DMS153 treated with DMSO at 0.1 percent for 48 hours (cell line): ENCODE measurements around the gene SH3GL2.

Experiments
- DNase-seq: peaks from one replicate; lab custom pipeline; 2025; ENCODE audit not compliant: unreplicated experiment; lab: John Stamatoyannopoulos, UW

SH3GL2 gene

DNA sequence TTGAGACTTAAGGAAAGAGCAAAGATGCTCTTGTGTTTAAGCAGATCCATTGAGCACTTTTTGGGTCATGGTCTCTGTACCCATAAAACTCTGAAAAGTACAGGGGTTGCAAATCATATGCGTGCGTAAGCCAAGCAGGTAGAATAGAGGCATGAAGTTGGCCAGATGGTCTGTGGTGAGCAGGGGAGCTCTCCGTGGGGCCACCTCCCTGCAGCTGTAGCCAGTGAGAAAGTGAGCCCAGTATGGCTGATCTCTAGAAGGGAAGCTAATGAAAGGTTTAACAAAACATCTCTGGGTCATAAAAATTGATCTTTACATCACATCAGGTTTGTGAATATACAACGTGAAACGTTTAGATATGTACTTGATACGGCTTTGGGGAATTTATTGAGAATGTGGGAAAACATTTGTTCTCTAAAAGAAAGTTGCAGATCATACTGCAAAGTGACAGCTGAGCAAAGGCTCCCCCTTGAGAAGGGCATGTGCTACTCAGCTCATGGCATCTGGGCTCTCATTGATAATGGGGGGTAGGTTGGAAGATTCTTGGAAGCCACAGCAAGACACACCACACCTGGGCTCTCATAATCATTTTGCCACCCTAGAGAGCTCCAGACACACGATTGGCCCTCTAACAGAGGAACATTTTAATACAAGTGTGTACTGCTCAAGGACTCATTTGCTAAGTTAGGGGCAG is 30.6 kb downstream of the SH3GL2 start:
- DNase-seq = no peak

DNA sequence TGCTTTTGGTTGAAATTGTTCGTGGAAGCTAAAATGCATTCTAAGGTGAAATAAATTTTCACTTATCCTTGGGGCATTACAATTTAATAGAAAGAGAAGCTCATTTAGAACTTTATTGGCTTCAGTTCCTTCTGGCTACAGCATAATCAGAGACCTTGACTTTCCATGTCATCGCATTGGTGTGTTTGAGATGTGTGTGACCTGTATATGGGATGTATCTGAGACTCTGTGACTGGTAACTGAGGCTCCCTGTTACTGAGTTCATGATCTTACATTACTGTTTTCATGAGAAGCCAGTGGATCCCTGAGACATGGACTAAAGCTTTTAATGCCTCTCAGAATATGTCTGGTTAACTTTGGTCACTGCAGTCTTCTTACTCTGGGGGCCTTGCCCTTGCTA is 32.5 kb downstream of the SH3GL2 start:
- DNase-seq = no peak

DNA sequence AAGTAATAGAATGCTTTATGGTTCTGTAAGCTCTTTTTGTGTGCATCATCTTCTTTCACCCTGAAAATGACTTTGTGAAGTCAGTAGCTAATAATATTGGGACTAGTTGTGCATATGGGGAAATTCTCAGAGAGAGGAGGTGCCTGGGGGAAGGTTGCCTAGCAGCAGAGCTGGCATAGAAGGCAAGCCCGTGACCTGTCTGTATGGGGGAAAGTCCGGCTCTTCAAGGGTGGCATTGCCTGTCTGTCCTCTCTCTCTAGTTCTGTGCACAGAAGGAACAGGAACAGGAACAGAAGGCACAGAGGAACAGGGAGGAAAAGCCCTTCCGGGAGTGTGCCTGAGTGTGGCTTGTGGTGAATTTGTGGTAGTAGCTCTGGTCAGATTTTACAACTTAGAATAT is 33.1 kb downstream of the SH3GL2 start:
- no peak for DNase-seq

DNA sequence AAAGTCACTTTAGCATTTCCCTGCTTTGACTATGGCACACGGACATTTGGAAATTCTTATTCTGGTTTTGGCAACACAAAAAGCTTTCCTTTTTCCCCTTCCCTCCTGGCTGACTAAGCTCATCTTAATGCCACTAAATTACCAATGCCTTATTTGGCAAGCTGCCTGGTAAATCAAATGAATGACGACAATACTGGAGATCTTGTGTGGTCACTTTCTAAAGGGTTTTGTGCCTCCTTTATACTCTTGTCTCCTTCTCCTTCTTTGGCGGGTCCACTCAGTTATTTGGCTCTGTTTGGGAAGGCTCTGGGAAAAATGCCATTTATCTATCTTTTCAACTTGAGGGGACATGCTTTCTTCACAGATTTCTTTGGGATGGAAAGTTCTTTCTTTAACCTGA is 34.9 kb downstream of the SH3GL2 start:
- peak; percentile 21 for DNase-seq

DNA sequence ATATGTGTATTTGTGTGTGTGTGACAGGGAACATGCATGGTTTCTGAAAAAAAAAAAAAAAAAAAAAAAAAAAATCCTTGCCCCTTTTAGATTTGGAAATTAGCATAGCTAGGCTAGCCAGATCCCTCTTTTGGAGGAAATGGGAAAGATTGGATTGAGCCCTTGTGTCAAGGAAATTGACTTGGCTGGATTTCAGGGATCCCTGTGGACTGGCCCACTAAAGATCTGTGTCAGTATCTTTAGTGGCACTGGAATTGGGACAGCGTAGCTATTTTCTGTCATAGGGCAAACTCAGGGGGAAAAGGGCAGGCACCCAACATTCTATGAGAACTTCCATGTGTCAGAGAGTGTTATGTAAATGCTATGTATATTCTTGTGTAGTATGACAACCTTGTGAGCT is 35.4 kb downstream of the SH3GL2 start:
- no peak for DNase-seq

DNA sequence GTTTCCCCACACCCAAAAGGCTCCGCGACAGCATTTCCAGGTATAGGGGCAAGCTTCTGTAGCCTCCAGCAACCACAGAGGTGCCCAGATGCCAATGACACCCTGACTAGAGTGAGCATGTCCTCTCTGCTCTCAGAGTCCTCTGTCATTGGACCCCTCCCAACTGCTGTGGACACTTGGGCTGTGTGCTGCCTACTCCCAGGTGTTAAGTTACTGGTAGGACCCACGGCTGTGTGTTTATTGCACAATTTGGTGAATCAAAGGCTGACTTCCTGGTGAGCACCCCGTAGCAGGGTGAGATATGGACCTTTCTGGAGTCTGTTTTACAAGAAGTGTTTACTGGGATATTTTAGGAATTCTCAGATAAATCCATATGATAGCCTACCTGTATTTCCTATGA is 36.0 kb downstream of the SH3GL2 start:
- no peak for DNase-seq

DNA sequence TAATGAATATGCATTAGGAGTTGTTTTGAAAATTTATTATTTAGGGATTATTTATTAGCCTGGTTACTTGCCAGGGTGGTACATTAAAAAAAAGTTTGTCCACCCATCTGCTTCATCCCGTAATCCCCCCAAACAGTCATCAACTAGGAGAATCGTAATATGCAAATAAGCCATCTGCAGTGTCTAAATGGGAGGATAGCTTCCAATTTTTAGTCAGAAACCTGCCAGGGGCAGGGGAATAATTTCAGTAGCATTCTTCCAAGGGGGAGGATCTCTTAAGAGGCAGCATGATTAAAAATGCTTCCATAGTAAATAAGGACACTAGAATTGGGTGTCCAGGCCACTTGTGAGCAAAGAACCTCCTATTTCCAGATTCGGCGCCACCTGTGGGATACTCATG is 43.3 kb downstream of the SH3GL2 start:
- no peak for DNase-seq

DNA sequence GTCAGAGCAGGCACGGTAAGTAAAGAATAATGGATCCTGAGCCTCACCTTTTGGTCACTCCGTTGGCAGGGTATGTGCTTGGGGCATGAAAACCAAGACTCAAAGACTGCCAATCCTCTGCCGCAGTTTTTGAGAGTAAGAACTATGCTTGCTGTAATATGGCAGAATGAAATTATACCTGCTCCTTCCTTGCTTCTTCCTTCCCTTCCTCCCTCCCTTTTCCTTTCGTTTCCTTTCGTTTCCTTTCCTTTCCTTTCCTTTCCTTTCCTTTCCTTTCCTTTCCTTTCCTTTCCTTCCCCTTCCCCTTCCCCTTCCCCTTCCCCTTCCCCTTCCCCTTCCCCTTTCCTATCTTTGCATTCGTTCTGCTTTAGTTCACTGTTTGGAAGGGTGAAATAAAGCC is 43.9 kb downstream of the SH3GL2 start:
- DNase-seq = no peak

DNA sequence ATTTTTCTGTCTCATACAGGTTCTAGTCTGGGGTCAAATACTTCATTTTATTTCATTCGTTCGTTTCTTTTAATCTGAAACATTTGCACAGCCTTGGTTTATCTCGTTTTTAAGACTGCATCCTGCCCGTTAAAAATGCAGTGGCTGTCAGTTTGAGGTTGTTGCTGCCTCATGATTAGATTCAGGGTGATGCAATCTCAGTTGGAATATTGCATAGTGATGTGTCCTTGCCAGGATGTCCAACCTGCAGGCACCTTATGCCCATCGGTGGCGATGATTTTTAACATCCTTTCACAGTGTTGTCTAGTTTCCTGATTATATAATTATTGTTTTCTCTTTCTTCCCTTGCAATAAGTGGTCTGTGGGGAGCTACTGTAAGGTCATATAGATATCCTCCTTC is 45.1 kb downstream of the SH3GL2 start:
- no peak for DNase-seq

DNA sequence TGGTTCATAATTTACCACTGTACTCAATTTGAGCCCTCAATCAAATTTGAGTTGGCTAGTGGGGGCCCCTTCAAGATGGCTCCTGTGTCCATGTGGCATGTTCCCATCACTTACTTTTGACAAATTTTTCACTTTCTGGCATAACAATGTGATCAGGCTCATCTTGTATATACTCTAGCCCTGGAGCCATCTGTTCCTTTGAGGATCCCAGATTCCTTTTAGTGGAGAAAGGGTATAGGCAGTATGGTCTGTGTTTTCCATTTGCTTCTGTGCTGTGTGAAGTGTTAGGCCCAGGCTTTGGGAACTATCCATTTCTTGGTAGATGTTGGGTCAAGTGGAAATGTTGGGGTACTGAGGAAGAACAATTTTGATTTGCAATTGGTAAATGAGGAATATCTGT is 45.7 kb downstream of the SH3GL2 start:
- no peak for DNase-seq

DNA sequence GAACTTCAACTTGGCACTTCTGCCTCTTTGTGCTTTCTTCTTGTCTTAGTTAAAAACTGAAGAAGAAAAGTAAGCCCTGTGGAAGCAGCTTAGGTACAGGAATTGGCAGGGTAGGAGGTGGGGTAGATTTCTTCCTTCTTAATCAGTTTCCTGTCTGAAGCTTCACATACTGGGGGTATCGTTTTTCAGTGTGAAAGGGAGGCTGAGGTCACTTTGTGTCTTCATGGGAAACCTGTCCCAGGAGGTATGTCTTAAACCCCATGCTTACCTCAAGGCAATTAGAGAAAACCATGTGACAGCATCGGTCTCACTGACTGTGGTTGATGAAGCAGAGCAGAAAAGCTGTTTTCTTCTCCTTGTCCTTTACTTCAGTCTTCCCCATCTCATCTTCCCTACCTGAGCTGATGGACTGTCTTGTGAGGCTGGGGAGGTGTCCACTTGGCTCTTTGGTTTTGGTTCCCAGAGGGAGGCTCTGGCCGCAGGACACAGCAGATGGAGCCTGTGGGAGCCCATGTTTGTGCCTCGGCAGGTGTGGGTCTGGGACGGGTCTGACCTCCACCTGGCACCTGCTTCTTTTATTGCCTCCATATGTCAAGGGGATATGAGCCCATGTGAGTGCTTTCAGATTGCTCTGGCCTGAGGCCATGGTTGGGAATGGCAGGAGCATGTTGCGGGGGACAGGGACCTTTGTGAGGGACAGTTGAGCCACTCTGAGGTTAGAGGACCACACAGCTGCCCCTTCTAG is 47.0 kb downstream of the SH3GL2 start:
- DNase-seq = no peak

DNA sequence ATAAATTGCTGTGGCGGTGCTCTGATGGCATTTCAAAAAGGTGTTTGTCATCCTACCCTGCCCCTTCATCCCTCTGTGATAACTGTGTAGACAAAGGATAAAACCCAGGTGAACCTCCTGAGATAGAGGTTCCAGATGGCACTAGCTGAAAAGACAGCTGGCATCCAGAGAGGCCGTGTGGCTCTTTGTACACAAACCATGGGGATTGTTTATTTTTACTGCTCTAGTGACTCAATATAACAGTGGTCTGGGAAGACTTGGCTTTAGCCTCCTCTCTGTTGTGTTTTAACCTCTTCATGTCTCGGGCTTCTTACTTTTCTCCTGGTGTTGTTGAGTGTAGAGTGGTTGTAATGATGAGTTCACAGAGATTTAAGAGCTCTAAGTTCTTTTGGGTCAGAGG is 48.8 kb downstream of the SH3GL2 start:
- peak; percentile 78 for DNase-seq

DNA sequence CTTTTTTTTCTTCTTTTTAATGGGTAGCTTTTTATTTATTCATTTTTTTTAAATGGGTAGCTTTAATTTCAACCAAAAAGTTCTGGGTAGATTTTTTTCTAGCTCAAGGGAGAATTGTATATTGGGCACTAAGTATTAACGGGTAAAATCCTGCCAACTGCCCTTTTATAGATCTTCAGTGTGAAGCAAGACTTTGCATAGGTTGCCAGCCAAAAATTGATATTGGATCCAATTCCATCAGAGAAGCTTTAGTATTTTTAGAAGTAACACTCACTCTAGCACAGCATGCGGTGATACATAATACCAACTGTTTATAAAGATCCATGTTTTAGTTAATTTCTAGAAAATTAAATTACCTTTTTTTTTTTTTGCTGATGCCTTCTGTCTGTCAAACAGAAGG is 49.8 kb downstream of the SH3GL2 start:
- DNase-seq = no peak

DNA sequence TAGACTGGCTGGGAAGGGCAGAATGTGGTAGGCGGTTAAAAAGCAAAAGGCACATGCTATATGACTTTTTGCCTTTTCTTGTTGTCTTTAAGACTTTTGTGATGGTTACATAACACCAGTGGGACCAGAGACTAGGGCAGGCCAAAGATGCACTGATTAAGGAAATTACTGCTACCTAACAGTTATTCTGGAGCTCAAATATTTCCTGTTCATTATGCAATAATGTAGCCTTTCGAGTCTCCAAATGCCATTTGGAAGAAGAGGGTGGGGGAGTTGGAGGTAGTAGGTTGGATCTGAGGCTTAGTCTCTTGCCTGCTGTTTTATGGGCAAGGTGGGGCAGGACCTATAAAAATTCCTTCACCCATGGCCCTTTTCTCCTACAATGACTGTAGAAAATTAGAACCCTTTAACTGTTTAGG is 51.7 kb downstream of the SH3GL2 start:
- DNase-seq = no peak

DNA sequence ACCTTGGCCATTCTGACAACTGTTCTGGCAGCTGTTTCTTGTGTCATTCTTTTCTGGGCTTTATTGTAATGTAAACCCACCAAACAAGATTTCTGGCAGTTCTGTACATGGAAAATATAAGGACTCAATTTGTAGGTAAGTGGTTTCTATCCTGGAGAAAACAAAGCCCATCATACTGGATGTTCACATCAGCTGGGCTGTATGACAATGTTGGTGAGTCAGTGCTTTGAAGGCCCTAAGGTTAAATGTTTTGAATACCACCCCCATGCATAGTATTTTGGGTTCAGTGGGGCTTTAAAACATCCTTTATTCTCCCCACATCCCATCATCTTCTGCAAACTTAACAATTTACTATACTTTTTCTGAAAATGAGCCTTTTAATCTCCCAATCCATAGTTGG is 52.5 kb downstream of the SH3GL2 start:
- no peak for DNase-seq

DNA sequence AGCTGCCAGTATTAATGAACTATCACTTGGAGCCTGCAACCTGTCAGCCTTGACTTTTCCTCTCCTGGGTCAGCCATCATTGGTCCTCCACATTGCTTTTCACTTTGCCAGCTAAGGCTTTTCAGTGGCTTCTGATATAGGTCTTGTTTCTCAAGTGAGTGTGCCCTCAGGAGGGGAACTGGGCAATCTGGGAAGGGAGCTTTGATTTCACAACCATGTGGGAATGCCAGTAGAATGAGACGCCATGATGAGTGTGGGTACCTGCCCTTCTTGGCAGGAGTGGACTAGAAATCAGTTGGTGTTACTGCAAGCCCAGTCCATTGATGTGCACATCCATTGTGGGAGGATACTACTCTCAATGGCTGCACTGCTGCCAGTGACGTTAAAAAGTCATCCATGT is 54.1 kb downstream of the SH3GL2 start:
- DNase-seq = no peak

DNA sequence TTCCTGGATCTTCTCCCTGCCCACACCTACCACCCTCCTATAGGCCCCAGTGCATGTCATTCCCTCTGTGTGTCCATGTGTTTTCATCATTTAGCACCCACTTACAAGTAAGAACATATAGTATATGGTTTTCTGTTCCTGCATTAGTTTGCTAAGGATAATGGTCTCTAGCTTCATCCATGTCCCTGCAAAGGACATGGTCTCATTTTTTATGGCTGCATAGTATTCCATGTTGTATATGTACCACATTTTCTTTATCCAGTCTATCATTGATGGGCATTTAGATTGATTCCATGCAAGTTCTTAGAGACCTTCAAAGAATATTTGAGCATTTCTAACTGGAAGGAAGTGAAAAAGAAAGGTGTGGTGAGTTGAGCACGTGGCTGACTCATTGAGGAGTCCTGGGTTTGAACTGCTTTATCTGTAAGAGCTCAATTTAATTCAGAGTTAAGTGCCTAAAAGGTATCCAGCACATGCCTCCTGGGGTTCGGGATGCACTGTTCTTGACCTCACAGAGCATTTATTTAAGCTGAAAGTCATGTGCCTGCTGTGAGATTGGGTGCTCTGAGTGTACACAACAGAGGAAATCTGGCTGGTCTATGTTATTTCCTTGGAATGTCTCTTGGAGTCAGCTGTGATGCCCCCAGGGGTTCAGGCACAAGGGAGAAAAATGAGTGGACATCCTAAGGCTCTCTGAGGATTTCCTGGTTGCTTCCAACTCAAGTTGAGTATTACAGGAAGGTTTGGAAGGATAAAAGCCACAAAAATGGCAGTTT is 56.4 kb downstream of the SH3GL2 start:
- DNase-seq = no peak

DNA sequence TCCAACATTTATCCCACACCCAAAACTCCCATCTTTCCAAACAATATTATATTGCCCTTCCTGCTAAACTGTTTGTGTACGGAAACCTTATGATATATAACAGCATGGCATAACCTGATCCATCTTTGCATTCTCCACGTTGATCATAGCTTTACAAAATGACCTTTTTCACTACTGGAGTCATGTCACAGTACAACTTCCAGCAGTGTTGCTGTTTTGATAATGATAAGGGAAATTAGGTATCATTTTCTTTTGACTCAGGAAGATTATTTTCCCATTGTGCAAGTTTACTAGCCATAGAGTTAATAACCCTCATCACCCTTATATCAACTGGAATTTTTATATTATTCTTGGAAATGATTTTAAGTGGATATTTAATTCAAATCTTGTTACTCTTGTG is 57.5 kb downstream of the SH3GL2 start:
- no peak for DNase-seq

DNA sequence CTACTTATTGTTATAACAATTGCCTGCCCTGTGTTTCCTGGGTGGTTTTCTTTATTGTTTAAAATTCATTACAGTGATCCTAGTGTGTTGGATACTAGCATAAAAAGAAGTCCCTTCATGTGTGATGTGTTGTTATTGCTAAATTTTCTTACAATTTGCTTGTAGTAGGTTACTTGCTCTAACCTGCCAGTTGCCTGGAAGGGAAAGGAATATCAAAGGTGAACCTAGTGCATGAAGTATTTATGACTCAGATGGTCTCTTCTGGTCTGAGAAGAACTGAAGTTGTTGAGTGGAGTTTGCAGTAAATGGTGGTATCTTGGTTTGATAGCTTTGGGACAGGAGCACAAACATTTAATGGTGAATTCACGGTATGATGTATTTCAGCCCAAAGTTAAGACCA is 58.0 kb downstream of the SH3GL2 start:
- no peak for DNase-seq

DNA sequence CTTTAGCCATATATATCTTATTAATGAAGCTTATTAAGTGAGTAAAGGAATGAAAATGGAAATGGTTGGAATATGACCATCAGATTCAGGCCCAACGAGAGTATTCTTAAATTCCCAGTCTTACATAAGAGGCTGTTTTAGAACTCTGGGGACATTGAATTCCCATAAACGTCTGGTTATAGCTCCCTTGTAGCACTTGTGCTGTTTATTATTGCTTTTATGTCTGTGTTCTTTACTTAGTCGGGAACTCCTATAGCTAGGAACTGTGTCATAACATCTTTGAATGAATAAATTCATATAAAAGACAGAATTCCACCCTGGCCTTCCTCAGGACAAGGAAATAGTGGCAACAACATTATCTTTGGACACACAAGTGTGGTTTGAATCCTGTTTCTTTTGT is 58.4 kb downstream of the SH3GL2 start:
- DNase-seq = no peak

DNA sequence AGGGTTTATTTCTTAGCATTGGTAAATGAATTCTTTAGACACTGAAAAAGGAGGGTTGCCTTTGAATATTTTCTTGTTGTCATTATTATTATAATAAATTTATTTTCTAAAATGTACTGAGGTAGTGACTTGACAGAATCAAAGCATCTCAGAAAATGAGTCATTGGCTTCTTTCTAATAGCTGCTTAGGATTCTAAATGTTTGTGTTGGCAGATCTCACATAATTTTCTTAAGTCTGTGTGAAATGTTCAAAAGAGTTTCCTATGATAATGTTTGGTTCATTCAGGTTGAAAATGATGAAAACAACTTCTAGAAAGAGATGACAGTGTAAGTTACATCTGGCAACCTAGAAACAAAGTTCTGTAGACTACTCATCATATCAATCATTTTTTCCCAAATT is 69.7 kb downstream of the SH3GL2 start:
- no peak for DNase-seq

DNA sequence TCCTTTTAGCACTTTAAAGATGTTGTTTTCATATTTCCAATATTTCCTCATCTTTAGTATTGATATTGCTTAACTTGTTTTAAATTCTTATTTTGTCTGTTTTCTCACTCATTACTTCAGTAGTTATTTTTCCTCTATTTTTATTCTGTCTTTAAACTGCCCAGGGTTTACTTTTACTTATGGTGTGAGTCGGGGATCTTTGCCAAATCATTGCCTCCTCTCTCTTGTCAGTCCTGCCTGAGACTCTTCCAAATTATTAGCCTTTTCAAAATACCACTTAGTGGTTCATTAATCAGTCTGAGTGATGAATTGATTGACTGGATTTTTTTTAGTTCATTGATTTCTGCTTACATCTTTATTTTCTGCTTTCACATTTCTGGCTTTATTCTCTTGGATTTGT is 72.9 kb downstream of the SH3GL2 start:
- no peak for DNase-seq
